A549 (cell line): Measurements from ENCODE around the gene CD37. TPM values are rescaled to one million over a fixed set of nuclear protein-coding genes. Genes with fewer than 3 reads are reported as not detected.

Source experiments
- ATAC-seq, 2 experiments: fragments of 200-7000 bp in 1 of 2; fragments of >200 bp in 1 of 2; cut with Nextera tagmentation in 1 of 2; cut with Tn5 transposase in 1 of 2; 3 replicates each; pipeline versions ENCODE4 v1.8.0 to v1.9.1; 2018 to 2020; ENCODE audit warnings: mild to moderate bottlenecking in 1 of 2, moderate library complexity in 1 of 2
- CTCF ChIA-PET: fragments of 300-600 bp; sonication (Branson Sonifier 250); formaldehyde crosslinking; extraction: SDS; loops from one replicate; lab custom pipeline; 2021; ENCODE audit warnings: antibody characterized with exemption, inconsistent platforms; lab: Yijun Ruan, JAX
- POLR2A ChIA-PET: fragments of 350-600 bp; formaldehyde crosslinking; extraction: SDS; loops from one replicate; lab custom pipeline; 2021; ENCODE audit warnings: antibody characterized with exemption, inconsistent platforms; lab: Yijun Ruan, JAX
- DNase-seq, 2 experiments: peaks; one replicate each; pipeline versions ENCODE4 v3.0.0 to v3.0.0-alpha.2; 2011 to 2016; ENCODE audit warnings: low read depth in 1 of 2, low spot score in 1 of 2
- FAIRE-seq: peaks from 2 replicates; lab custom pipeline; 2011; peaks lifted over from hg19 to GRCh38; lab: Jason Lieb, UNC
- H3K27ac ChIP-seq, 2 experiments: fragments of >200 bp; sonication (Bioruptor Twin); formaldehyde crosslinking; 3 replicates each; pipeline ENCODE4 v1.5.1; 2016 to 2017
- H3K4me1 ChIP-seq: fragments of >200 bp; sonication (Bioruptor Twin); formaldehyde crosslinking; 3 replicates; pipeline ENCODE4 v1.6.1; 2016
- H3K4me2 ChIP-seq: fragments of >200 bp; sonication (Bioruptor Twin); formaldehyde crosslinking; 3 replicates; pipeline ENCODE4 v1.6.1; 2016
- H3K4me3 ChIP-seq: fragments of >200 bp; sonication (Bioruptor Twin); formaldehyde crosslinking; 3 replicates; pipeline ENCODE4 v1.5.1; 2016
- H3K9me3 ChIP-seq: fragments of >200 bp; sonication (Bioruptor Twin); formaldehyde crosslinking; 3 replicates; pipeline ENCODE4 v1.6.1; 2016
- BHLHE40 ChIP-seq: IDR thresholded peaks from 2 replicates; pipeline ENCODE4 v1.6.1; 2012; ENCODE audit warnings: low read depth, low read length, inconsistent platforms
- CHD4 ChIP-seq: fragments of 200-600 bp; sonication (generic); IDR thresholded peaks from 2 replicates; pipeline ENCODE4 v1.6.1; 2016; ENCODE audit warnings: antibody characterized with exemption, mild to moderate bottlenecking, borderline replicate concordance
- E2F6 ChIP-seq: IDR thresholded peaks from 2 replicates; pipeline ENCODE4 v1.6.1; 2012; ENCODE audit warnings: low read depth, borderline replicate concordance
- ELK1 ChIP-seq: fragments of 150-350 bp; IDR thresholded peaks from 2 replicates; pipeline ENCODE4 v1.6.1; 2014; ENCODE audit warnings: low read depth, mild to moderate bottlenecking, low read length
- FOSB ChIP-seq: fragments of 250-450 bp; sonication (Bioruptor Pico); IDR thresholded peaks from 2 replicates; pipeline ENCODE4 v1.5.0; 2020; ENCODE audit warnings: mild to moderate bottlenecking, moderate library complexity
- FOXS1 ChIP-seq: fragments of 250-450 bp; sonication (Bioruptor Pico); IDR thresholded peaks from 2 replicates; pipeline ENCODE4 v1.5.0; 2020; ENCODE audit warnings: mild to moderate bottlenecking, moderate library complexity
- GATA3 ChIP-seq: IDR thresholded peaks from 2 replicates; pipeline ENCODE4 v1.6.1; 2012; ENCODE audit warnings: borderline replicate concordance
- HDAC2 ChIP-seq: fragments of 200-600 bp; sonication (generic); IDR thresholded peaks from 2 replicates; pipeline ENCODE4 v1.6.1; 2016
- HEYL ChIP-seq: fragments of 250-450 bp; sonication (Bioruptor Pico); IDR thresholded peaks from 2 replicates; pipeline ENCODE4 v1.8.0; 2021; ENCODE audit warnings: mild to moderate bottlenecking, moderate library complexity
- HMGXB4 ChIP-seq: fragments of 250-450 bp; sonication (Bioruptor Pico); IDR thresholded peaks from 2 replicates; pipeline ENCODE4 v1.5.0; 2021; ENCODE audit warnings: mild to moderate bottlenecking, moderate library complexity, borderline replicate concordance
- HOXB5 ChIP-seq: fragments of 250-450 bp; sonication (Bioruptor Pico); IDR thresholded peaks from 2 replicates; pipeline ENCODE4 v1.5.0; 2020; ENCODE audit warnings: mild to moderate bottlenecking, moderate library complexity
- JUN ChIP-seq, 2 experiments: fragments of >200 bp; sonication (Bioruptor Twin); formaldehyde crosslinking; IDR thresholded peaks; 2 replicates in 1 of 2; 3 replicates in 1 of 2; pipeline ENCODE4 v1.6.1; 2016 to 2017
- JUNB ChIP-seq: fragments of >200 bp; sonication (Bioruptor Twin); formaldehyde crosslinking; IDR thresholded peaks from 2 replicates; pipeline ENCODE4 v1.6.1; 2016
- KDM1A ChIP-seq: fragments of 200-600 bp; sonication (generic); IDR thresholded peaks from 2 replicates; pipeline ENCODE4 v1.6.1; 2016; ENCODE audit warnings: low read depth, mild to moderate bottlenecking
- MAZ ChIP-seq: fragments of 150-350 bp; IDR thresholded peaks from 2 replicates; pipeline ENCODE4 v1.6.1; 2014; ENCODE audit warnings: antibody characterized with exemption, low read depth, low read length, borderline replicate concordance
- NFE2L2 ChIP-seq: fragments of 150-350 bp; conservative IDR thresholded peaks from 2 replicates; pipeline ENCODE4 v1.6.1; 2014; ENCODE audit warnings: low read length
- NR3C1 ChIP-seq: fragments of >200 bp; sonication (Bioruptor Twin); formaldehyde crosslinking; IDR thresholded peaks from 3 replicates; pipeline ENCODE4 v1.6.1; 2017
- POLR2A ChIP-seq: IDR thresholded peaks from 2 replicates; pipeline ENCODE4 v1.6.1; 2012; ENCODE audit warnings: mild to moderate bottlenecking, low read length
- SREBF2 ChIP-seq: fragments of 450-650 bp; IDR thresholded peaks from 2 replicates; pipeline ENCODE4 v1.6.1; 2014; ENCODE audit warnings: mild to moderate bottlenecking, moderate library complexity
- ZC3H11A ChIP-seq: fragments of 450-650 bp; IDR thresholded peaks from 2 replicates; pipeline ENCODE4 v1.6.1; 2014; ENCODE audit warnings: antibody characterized with exemption, mild to moderate bottlenecking
- ZNF302 ChIP-seq: fragments of 250-450 bp; sonication (Bioruptor Pico); IDR thresholded peaks from 2 replicates; pipeline ENCODE4 v1.9.0; 2021; ENCODE audit warnings: inconsistent platforms, mild to moderate bottlenecking, moderate library complexity
- WGBS: methylation state at CpG from one replicate; pipeline ENCODE4 v1.1.6; 2017; ENCODE audit errors: missing lambda C conversion rate; 5-methylcytosine and 5-hydroxymethylcytosine counted together
- polyA plus RNA-seq, 4 experiments: library from polyadenylated mRNA; depleted of rRNA in 3 of 4; stranded (reverse); fragments of >200 nt; fragmentation: RNase III in 1 of 4; extraction: RNeasy Plus Mini Kit Qiagen cat#74134 plus additional on column Dnase treatment in 1 of 4; gene quantifications; 2 replicates in 3 of 4; 3 replicates in 1 of 4; pipeline ENCODE4 v1.2.3, GENCODE V29; 2011 to 2017
- TF ChIP-seq, protein P1 (sequence below): fragments of 450-650 bp; IDR thresholded peaks from 2 replicates; pipeline ENCODE4 v1.6.1; 2014; ENCODE audit warnings: antibody characterized with exemption

The CD37 gene
- polyA plus RNA-seq, 2 of the 4 experiments (the other 2 are of a cell fraction), result 0.13 TPM; not detected in 1

DNA sequence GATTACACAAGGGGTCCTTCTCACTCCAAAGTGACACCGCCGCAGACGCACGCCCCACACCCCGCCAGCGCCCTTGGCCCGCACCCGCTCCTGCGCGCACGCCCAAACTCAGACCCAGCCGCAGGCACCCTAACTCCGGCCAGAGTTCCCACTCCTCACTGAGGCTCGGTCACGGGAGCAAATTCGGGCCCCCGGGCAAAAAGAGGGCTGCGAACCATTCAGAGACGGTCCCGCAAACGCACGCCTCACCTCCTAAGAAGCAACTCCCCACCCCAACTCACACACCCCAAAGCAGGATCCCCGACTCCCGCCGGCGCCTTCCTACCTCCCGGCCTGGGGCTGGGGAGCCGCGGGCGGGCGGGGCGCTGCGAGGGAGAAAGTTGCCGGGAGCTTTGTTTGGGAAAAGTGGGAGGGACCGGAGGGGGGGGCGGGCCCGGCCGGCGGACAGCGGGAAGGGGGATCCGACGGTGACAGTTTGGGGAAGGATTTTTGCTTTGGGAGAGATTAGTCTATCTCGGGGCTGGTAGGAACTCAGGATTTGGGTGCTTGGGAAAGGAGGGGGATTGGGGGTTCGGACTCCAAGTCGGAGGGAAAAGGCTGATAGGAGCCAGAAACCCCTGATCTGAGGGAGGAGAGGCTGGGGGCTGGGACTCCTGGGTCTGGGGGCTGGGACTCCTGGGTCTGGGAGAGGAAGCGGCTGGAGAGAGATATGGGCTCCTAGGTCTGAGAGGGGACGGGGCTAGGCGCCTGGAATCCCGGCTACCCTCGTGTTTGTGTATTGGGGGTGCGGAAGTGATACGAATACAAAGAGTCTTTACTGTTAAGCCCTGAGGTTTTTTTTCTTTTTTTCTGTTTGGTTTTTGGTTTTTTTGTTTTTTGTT lies 27.1 kb downstream of the CD37 start, which contains the start of gene TEAD2:
TEAD2 (minus strand) TSS at position 369 of the 881 bp plus-strand sequence. CDS start 2,341 bp downstream, outside the sequence.
- POLR2A ChIA-PET, result interaction anchor here (0.5 to 1.5 kb wide), 13 partner anchors 10 to 962 kb away, joined by 3 to 4 read pairs (median 3); partner anchors contain the start of genes ALDH16A1, GFY and PIH1D1
- H3K4me2 ChIP-seq, result peak within 1 kb of the TSS; percentile 99
- 3% methylated on average over 33 of the region's 52 CpGs for WGBS
- CTCF ChIA-PET, result interaction anchor here (0.6 to 2.0 kb wide), 7 partner anchors 10 to 205 kb away, joined by 3 to 10 read pairs (median 4); partner anchors contain the start of gene SLC17A7
- H3K4me1 ChIP-seq, result peaks cover 15% of the 10 kb centered on the region; the same call in 2 of the 3 replicates
- TF ChIP-seq JUN (IDR thresholded peaks at IDR 0.05) (peak; percentile 10 to 47; a peak in 2 of 5 replicates), HOXB5 (CRISPR knock-in tag) (no peak), KDM1A (no peak), MAZ (0 out of 2 replicates have a peak, but pooled peaks have one; percentile 11), E2F6 (0 out of 2 replicates have a peak, but pooled peaks have one; percentile 46), FOSB (CRISPR knock-in tag) (0 out of 2 replicates have a peak, but pooled peaks have one; percentile 1), POLR2A (peak; percentile 24; the same call in 1 of the 2 replicates), ELK1 (no peak), JUNB (no peak), HDAC2 (no peak)
- DNase-seq (peak; percentile 55 to 86), ATAC-seq (peak; percentile 51 to 57), FAIRE-seq (no peak)
- H3K9me3 ChIP-seq, result no peaks in the 10 kb centered on the region
- H3K27ac ChIP-seq, result peak within 1 kb of the TSS; percentile 87 to 90
- H3K4me3 ChIP-seq, result peak within 1 kb of the TSS; percentile 88

GRCh38 chr19:49362929-49363267 lies 27.7 kb downstream of the CD37 start:
- Histone ChIP-seq H3K4me3 (peak overlapping the region; percentile 88), H3K4me1 (peaks cover 15% of the 10 kb centered on the region; the same call in 2 of the 3 replicates), H3K27ac (peak overlapping the region; percentile 87 to 90), H3K4me2 (peak overlapping the region; percentile 99), H3K9me3 (no peaks in the 10 kb centered on the region)
- ChIA-PET CTCF (interaction anchor here (0.6 to 2.0 kb wide), 7 partner anchors 10 to 204 kb away, joined by 3 to 10 read pairs (median 4); partner anchors contain the start of gene SLC17A7), POLR2A (interaction anchor here (0.5 to 1.5 kb wide), 5 partner anchors 63 to 231 kb away, joined by 3 to 4 read pairs (median 3); partner anchors contain the start of genes ALDH16A1 and GFY)
- FAIRE-seq, result no peak
- ATAC-seq, result peak; percentile 18 to 30; a peak in 5 of 6 replicates
- TF ChIP-seq KDM1A (no peak), NR3C1 (no peak), ZC3H11A (no peak), CHD4 (no peak), HDAC2 (no peak), HMGXB4 (CRISPR knock-in tag) (no peak), SREBF2 (no peak), JUN (IDR thresholded peaks at IDR 0.05) (no peak), GATA3 (no peak), ZNF302 (CRISPR knock-in tag) (no peak), FOXS1 (CRISPR knock-in tag) (no peak), BHLHE40 (no peak), HEYL (CRISPR knock-in tag) (no peak), NFE2L2 (no peak)
- TF ChIP-seq, protein P1, sequence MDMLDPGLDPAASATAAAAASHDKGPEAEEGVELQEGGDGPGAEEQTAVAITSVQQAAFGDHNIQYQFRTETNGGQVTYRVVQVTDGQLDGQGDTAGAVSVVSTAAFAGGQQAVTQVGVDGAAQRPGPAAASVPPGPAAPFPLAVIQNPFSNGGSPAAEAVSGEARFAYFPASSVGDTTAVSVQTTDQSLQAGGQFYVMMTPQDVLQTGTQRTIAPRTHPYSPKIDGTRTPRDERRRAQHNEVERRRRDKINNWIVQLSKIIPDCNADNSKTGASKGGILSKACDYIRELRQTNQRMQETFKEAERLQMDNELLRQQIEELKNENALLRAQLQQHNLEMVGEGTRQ, result no peak
- 2% methylated on average over 14 of the region's 14 CpGs for WGBS
- no peak for DNase-seq
